Endometrial microvascular endothelial cells (primary cell): ENCODE data around the gene RELB. TPM values are rescaled to one million over a fixed set of nuclear protein-coding genes. Genes with fewer than 3 reads are reported as not detected.

Source experiments
- in situ Hi-C: cut with HindIII; loops from 2 replicates; pipeline ENCODE4 v1.10.0; 2017; ENCODE audit warnings: low sequenced_read_pairs, low pct_unique_long_range_greater_than_20kb; ENCODE audit errors: inconsistent ontology term
- total RNA-seq: library from RNA; depleted of rRNA; stranded (reverse); fragments of >200 nt; gene quantifications from one replicate; pipeline ENCODE4 v1.2.3, GENCODE V29; 2015; ENCODE audit errors: inconsistent ontology term

The RELB gene
- total RNA-seq, 1 donor from 2014 or later: 18.9 TPM

- in situ Hi-C loops: no loop called here
Measured at GRCh38 chr19:45049073-45049736, 47.9 kb downstream of the RELB start.

GRCh38 chr19:45050036-45050435 is 48.8 kb downstream of the RELB start:
- in situ Hi-C loops: no loop called here

- in situ Hi-C loops: no loop called here
Measured at GRCh38 chr19:45051929-45052579, 50.8 kb downstream of the RELB start.

GRCh38 chr19:45056831-45057230 is 55.6 kb downstream of the RELB start:
- in situ Hi-C loops: no loop called here

- in situ Hi-C loops: no loop called here
Measured at GRCh38 chr19:45057444-45057843, 56.2 kb downstream of the RELB start.

- in situ Hi-C loops: no loop called here
Measured at GRCh38 chr19:45058622-45059159, 57.4 kb downstream of the RELB start.

- in situ Hi-C loops: no loop called here
Measured at GRCh38 chr19:45059258-45059965, 58.1 kb downstream of the RELB start.

- in situ Hi-C loops: no loop called here
Measured at GRCh38 chr19:45061965-45062364, 60.7 kb downstream of the RELB start.

GRCh38 chr19:45063851-45064801 is 62.9 kb downstream of the RELB start:
- in situ Hi-C loops: no loop called here

- in situ Hi-C loops: no loop called here
Measured at GRCh38 chr19:45066921-45067661, 65.8 kb downstream of the RELB start.

- in situ Hi-C loops: no loop called here
Measured at GRCh38 chr19:45068041-45068440, 66.8 kb downstream of the RELB start.

- in situ Hi-C loops: no loop called here
Measured at GRCh38 chr19:45069056-45069455, 67.8 kb downstream of the RELB start.

- in situ Hi-C loops: no loop called here
Measured at GRCh38 chr19:45070214-45070613, 69.0 kb downstream of the RELB start.

GRCh38 chr19:45070861-45071544 is 69.7 kb downstream of the RELB start:
- in situ Hi-C loops: no loop called here

- in situ Hi-C loops: no loop called here
Measured at GRCh38 chr19:45071545-45071938, 70.3 kb downstream of the RELB start.

GRCh38 chr19:45071969-45072790 is 70.9 kb downstream of the RELB start:
- in situ Hi-C loops: no loop called here

GRCh38 chr19:45074744-45075300 is 73.6 kb downstream of the RELB start:
- in situ Hi-C loops: no loop called here
